Dermis microvascular lymphatic vessel endothelial cell (primary cell): Measurements from ENCODE around the gene C5orf58. TPM values are rescaled to one million over a fixed set of nuclear protein-coding genes. Genes with fewer than 3 reads are reported as not detected.
A peak's percentile ranks its signal among the peaks of the same experiment; 100 is the strongest.

Experiments
- DNase-seq, 2 donors: peaks; one replicate each; pipeline versions ENCODE4 v3.0.0 to v3.0.0-alpha.2; 2010; ENCODE audit warnings: low read depth in 2 of 2
- total RNA-seq: library from RNA; depleted of rRNA; stranded (reverse); fragments of >200 nt; gene quantifications from 2 replicates; pipeline ENCODE4 v1.2.1, GENCODE V29; 2014

The C5orf58 gene
- total RNA-seq, 1 donor from 2014 or later: not detected

DNA sequence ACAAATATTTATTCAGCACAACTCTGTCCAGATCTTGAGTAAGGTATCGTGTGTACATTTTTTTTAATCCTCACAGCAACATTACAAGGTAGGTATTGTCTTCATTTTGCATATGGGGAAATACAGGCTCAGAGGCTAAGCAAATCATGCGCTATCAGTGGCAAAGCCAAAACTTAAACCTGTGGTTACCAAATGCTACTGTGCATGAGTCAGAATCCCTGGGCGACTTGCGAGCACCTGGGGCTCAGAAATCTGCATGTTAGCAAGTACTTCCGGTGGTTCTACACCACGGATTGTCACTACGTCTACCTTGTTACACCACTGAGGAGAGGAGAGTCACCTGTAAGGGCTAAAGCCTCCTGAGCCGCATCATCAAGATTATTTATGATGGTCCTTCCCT lies 21.3 kb downstream of the C5orf58 start:
- DNase-seq: no peak

DNA sequence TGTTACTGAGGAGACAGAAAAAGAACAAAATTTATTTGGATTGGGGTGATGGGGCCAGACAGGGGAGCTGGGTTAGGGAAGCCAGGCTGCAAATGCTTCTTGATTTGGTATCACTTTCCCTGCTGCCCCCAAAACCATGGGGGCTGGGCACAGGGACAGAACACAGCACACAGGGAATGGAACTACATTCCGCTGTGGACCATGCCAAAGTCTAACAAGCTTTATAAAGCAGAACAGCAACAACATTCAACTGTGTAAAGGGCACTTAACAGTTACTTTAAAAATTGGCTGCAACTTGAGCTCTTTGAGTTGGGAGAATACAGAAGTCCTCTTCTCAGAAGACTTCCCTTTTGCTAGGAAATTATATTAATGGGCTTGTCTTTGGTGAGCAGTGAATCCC lies 23.8 kb downstream of the C5orf58 start:
- no peak for DNase-seq

DNA sequence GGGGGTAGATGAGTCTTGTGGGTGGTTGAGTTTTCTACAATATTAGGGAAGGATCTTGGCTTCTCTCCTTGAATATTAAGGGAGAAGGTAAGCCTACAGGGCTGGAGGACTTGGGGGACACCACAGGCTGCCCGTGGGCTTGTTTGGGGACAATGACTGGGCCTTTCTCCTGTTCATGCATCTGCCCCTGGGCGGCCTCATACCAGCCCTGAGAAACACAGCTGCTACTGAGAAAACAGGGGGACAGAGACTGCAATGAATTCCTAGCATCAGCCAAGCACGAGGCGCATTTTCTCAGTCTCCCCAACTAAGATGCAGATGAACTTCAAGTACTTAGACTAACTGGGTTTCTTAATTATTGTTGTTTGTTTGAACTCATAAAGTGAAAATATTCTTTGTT lies 24.6 kb downstream of the C5orf58 start:
- no peak for DNase-seq

GRCh38 chr5:170261528-170262043 lies 28.8 kb downstream of the C5orf58 start:
- DNase-seq: no peak

GRCh38 chr5:170262061-170263045 lies 29.6 kb downstream of the C5orf58 start:
- DNase-seq: no peak

DNA sequence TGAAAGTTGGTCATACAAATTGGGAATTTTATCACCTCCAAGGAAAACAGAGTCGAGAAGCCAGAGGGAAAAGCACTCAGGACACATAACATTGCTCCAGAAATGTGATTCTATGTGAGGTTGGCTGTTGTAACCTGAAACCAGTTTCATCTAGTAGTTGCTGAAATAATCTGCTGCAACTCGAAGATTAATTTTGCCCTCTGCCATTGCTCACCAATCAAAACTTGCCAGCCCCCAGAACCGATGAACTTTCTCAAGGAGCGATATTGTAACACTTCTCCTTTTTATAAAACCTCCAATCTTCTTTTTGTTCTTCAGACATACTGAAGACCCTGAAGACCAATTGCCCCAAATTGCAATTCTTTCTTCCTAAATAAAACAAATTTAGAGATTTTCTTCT lies 31.1 kb downstream of the C5orf58 start:
- no peak for DNase-seq

DNA sequence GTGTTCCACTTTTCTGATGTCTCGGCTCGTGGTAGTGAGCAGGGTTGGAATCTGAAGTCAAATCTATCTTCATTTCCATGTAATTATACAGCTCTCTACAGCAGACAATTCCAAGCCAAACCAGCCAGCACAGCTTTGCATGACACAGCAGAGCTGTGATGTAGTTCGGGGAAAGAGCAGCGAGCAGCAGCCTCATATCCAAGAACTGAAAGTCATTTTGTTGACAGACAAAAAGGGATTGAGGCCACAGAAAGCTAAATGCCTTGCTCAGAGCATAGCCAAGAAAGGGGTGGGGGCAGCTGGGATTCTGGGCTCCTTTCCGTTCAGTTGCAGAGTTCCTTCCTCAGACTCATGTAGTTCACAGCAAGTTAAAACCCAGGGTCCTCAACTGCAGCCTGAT lies 32.7 kb downstream of the C5orf58 start:
- no peak for DNase-seq

GRCh38 chr5:170266570-170267381 lies 34.0 kb downstream of the C5orf58 start:
- no peak for DNase-seq

- peak; percentile 48 to 68 for DNase-seq
Measured at GRCh38 chr5:170267431-170268152, 34.8 kb downstream of the C5orf58 start.

DNA sequence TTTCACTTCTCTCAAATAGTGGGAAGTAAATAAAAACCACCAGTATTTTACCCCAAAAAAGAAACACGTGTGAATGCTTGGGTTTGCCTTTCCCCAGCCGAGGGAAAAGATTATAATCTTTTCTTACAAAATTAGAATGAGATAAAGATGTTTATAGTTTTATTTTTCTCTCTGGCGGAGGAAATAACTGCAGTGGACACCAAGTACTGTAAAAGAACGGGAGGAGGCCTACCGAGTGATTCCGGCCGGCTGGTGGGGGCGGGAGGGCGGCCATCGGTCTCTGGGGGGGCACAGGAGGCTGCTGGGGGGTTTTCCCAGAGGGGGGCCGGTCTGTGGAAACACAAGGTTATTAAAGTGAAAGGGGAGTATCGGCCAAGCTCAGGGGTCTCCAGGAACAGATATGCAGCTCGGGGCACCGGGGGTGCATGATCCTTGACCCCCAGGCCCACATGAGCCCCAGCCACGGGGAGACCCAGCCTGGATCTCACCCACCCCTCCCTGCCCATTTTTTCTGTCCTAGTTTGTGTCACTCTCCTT lies 35.4 kb downstream of the C5orf58 start:
- DNase-seq: no peak

- no peak for DNase-seq
Measured at GRCh38 chr5:170268884-170269283, 36.1 kb downstream of the C5orf58 start.

GRCh38 chr5:170269579-170269978 lies 36.8 kb downstream of the C5orf58 start:
- DNase-seq: peak in 1 of 2 donors; percentile 55

DNA sequence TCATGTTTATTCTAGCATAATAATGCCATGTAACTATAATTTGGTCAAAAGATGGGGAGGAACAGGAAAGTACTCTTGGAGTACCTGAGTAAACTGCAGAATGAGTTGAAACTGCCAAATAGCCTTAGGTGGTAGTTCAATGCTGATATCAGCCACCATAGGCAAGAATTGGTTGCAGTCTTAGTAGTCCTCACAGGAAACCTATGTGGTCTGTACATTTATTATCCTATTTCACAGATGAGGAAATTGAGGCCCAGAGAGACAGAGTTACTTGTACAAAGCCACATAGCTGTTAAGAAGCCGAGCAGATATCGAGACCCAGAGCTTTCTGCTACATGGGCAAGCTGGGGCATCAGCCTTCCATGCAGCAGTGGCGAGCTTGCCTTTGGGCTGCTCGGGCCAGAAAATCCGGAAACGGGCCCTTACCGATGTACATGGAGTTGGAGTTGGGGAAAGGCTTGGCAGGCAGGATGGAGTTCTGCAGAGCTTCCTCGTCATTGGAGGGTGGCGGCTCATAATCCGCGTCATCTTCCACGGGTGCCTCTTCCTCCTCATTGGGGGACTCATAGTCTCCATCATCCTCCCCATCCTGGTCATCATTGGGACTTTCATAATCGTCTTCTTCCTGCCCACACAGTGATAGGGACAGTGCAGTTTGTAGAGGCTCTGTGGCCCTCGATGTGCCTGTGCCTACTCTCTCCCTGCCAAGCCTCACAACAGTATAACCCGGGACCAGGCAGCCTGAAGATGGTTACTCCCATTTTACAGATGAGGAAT lies 37.7 kb downstream of the C5orf58 start:
- no peak for DNase-seq

GRCh38 chr5:170273968-170274710 lies 41.4 kb downstream of the C5orf58 start:
- DNase-seq: peak in 1 of 2 donors; percentile 8

DNA sequence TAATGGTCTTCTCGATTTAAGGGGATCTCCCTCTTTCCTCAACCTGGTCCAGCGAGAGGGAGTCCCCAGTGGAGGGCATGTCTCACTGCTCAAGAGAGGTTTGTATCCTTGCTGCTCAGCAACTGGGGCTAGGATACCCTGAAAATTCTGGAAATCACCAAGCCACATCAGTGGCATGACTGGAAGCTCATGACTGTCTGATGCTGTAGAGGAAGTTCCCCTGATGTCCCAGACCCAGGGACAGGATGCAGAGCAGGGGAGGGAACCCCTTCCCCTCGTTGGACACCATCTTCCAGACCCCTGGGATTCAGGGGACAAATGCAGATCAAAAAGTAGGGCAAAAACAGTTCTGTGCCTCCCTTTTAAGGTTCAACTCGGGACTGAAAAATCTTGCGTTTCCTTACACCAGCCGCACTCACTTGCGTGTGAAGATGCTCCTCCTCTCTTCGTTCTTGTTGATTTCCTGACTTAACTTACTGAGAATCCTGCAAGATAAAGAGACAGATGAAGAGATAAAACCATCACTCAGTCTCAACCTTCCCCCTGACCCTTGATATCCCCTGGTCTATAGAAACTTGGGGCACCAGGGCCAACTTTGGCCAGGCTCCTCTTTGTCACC lies 42.7 kb downstream of the C5orf58 start:
- DNase-seq: no peak

- no peak for DNase-seq
Measured at GRCh38 chr5:170276140-170276539, 43.4 kb downstream of the C5orf58 start.

GRCh38 chr5:170277867-170278281 lies 45.1 kb downstream of the C5orf58 start:
- no peak for DNase-seq

- DNase-seq: no peak
Measured at GRCh38 chr5:170278611-170279458, 46.0 kb downstream of the C5orf58 start.
